Activated T-cell treated with anti-CD3 and anti-CD28 coated beads, Interleukin-2, amount 50 U/mL, for 48 hours (primary cell): Measurements from ENCODE around the gene PUM1.

Experiments used
- DNase-seq, 2 experiments: peaks; one replicate each; pipeline ENCODE4 v3.0.0-alpha.2; 2020

Gene PUM1

GRCh38 chr1:30887485-30888315, 177.8 kb downstream of the PUM1 start:
- DNase-seq: no peak

- no peak for DNase-seq
Observed at GRCh38 chr1:30886710-30887428, 178.6 kb downstream of the PUM1 start.

- DNase-seq: no peak
Observed at GRCh38 chr1:30885570-30886522, 179.7 kb downstream of the PUM1 start.

GRCh38 chr1:30884723-30885122, 180.8 kb downstream of the PUM1 start:
- no peak for DNase-seq

- DNase-seq: no peak
Observed at GRCh38 chr1:30883389-30884172, 181.9 kb downstream of the PUM1 start.

GRCh38 chr1:30882678-30883388, 182.7 kb downstream of the PUM1 start:
- DNase-seq: no peak
